T-helper 17 cell (primary cell): ENCODE measurements around the gene REXO4. TPM values are rescaled to one million over a fixed set of nuclear protein-coding genes. Genes with fewer than 3 reads are reported as not detected.
A peak's percentile ranks its signal among the peaks of the same experiment; 100 is the strongest.

Experiments
- ATAC-seq: fragments of 150-1000 bp; cut with Tn5 transposase; 2 replicates; pipeline ENCODE4 v1.10.0; 2021; ENCODE audit warnings: mild to moderate bottlenecking, moderate library complexity
- DNase-seq, 3 donors: peaks; one replicate each; pipeline versions ENCODE4 v3.0.0 to v3.0.0-alpha.2; 2020 to 2021
- H3K9me3 ChIP-seq: one replicate; pipeline ENCODE4 v1.7.0; 2013; ENCODE audit warnings: low read length, mild to moderate bottlenecking; ENCODE audit not compliant: control insufficient read depth, poor library complexity, severe bottlenecking
- H3K27ac Mint-ChIP-seq: one replicate; pipeline ENCODE4 v1.8.0; 2022; ENCODE audit warnings: mild to moderate bottlenecking, moderate library complexity, mixed read lengths
- H3K27me3 Mint-ChIP-seq: one replicate; pipeline ENCODE4 v1.8.0; 2022; ENCODE audit warnings: mixed read lengths
- H3K36me3 Mint-ChIP-seq: one replicate; pipeline ENCODE4 v1.8.0; 2022; ENCODE audit warnings: low read depth, mixed read lengths
- H3K4me1 Mint-ChIP-seq: one replicate; pipeline ENCODE4 v1.8.0; 2022; ENCODE audit warnings: mild to moderate bottlenecking, mixed read lengths
- H3K4me3 Mint-ChIP-seq: one replicate; pipeline ENCODE4 v1.8.0; 2022; ENCODE audit warnings: mild to moderate bottlenecking, moderate library complexity, mixed read lengths
- total RNA-seq, 4 donors: library from RNA in 2 of 4; stranded (reverse) in 2 of 4; gene quantifications; one replicate each; pipeline ENCODE4 v1.2.3 and lab custom pipeline; 2022 to 2026

REXO4 gene
- total RNA-seq, 2 donors from 2014 or later, result 17.0 to 23.4 TPM

- DNase-seq (no peak), ATAC-seq (no peak)
- H3K27ac Mint-ChIP-seq, result no peak overlapping the region
- H3K4me3 Mint-ChIP-seq, result no peak overlapping the region
- no peaks in the 10 kb centered on the region for H3K9me3 ChIP-seq
- H3K27me3 Mint-ChIP-seq, result peaks cover 31% of the 10 kb centered on the region
- no peaks in the 10 kb centered on the region for H3K36me3 Mint-ChIP-seq
- peaks cover 19% of the 10 kb centered on the region for H3K4me1 Mint-ChIP-seq
Observed at GRCh38 chr9:133423216-133423615, 5.4 kb upstream of the REXO4 start.

GRCh38 chr9:133421615-133422542 lies 4.1 kb upstream of the REXO4 start, which contains the start of gene ADAMTS13:
TSS of gene ADAMTS13 (plus strand) at chr9:133422367. CDS start at chr9:133422444, 77 bp downstream.
- Mint-ChIP-seq H3K4me1 (peaks cover 23% of the 10 kb centered on the region), H3K4me3 (no peak within 1 kb of the TSS), H3K27ac (peak within 1 kb of the TSS; percentile 37), H3K36me3 (no peaks in the 10 kb centered on the region), H3K27me3 (peaks cover 23% of the 10 kb centered on the region)
- no peaks in the 10 kb centered on the region for H3K9me3 ChIP-seq
- peak; percentile 29 for ATAC-seq
- DNase-seq, result no peak

- Mint-ChIP-seq H3K27me3 (peaks cover 8% of the 10 kb centered on the region), H3K36me3 (no peaks in the 10 kb centered on the region), H3K27ac (peak overlapping the region; percentile 19), H3K4me3 (no peak overlapping the region), H3K4me1 (peaks cover 28% of the 10 kb centered on the region)
- no peaks in the 10 kb centered on the region for H3K9me3 ChIP-seq
- DNase-seq (no peak), ATAC-seq (peak; percentile 35)
Observed at GRCh38 chr9:133420392-133420827, 2.6 kb upstream of the REXO4 start.

GRCh38 chr9:133419005-133419404 lies 1.2 kb upstream of the REXO4 start:
- peak overlapping the region; percentile 90 for H3K4me3 Mint-ChIP-seq
- H3K27ac Mint-ChIP-seq, result peak overlapping the region; percentile 91
- ATAC-seq (no peak), DNase-seq (no peak)
- H3K4me1 Mint-ChIP-seq, result peaks cover 35% of the 10 kb centered on the region
- no peaks in the 10 kb centered on the region for H3K9me3 ChIP-seq
- H3K36me3 Mint-ChIP-seq, result no peaks in the 10 kb centered on the region
- no peaks in the 10 kb centered on the region for H3K27me3 Mint-ChIP-seq

- ATAC-seq (no peak), DNase-seq (no peak)
- Mint-ChIP-seq H3K27me3 (no peaks in the 10 kb centered on the region), H3K36me3 (peaks cover 2% of the 10 kb centered on the region), H3K4me3 (no peak overlapping the region), H3K27ac (peak overlapping the region; percentile 79), H3K4me1 (peaks cover 30% of the 10 kb centered on the region)
- H3K9me3 ChIP-seq, result no peaks in the 10 kb centered on the region
Observed at GRCh38 chr9:133415170-133415569, 2.6 kb downstream of the REXO4 start.

- ATAC-seq (no peak), DNase-seq (no peak)
- H3K4me3 Mint-ChIP-seq, result no peak overlapping the region
- no peaks in the 10 kb centered on the region for H3K27me3 Mint-ChIP-seq
- peaks cover 12% of the 10 kb centered on the region for H3K4me1 Mint-ChIP-seq
- no peak overlapping the region for H3K27ac Mint-ChIP-seq
- H3K9me3 ChIP-seq, result no peaks in the 10 kb centered on the region
- H3K36me3 Mint-ChIP-seq, result peaks cover 7% of the 10 kb centered on the region
Observed at GRCh38 chr9:133408042-133408441, 9.8 kb downstream of the REXO4 start.

- Mint-ChIP-seq H3K27ac (peak overlapping the region; percentile 79), H3K27me3 (no peaks in the 10 kb centered on the region), H3K4me1 (peaks cover 7% of the 10 kb centered on the region), H3K36me3 (peaks cover 7% of the 10 kb centered on the region), H3K4me3 (no peak overlapping the region)
- ATAC-seq (peak; percentile 95), DNase-seq (peak; percentile 68 to 72 (median 69))
- no peaks in the 10 kb centered on the region for H3K9me3 ChIP-seq
Observed at GRCh38 chr9:133406480-133407307, 11.1 kb downstream of the REXO4 start.

- Mint-ChIP-seq H3K27me3 (no peaks in the 10 kb centered on the region), H3K4me1 (peaks cover 7% of the 10 kb centered on the region), H3K27ac (peak overlapping the region; percentile 79), H3K4me3 (no peak overlapping the region), H3K36me3 (peaks cover 7% of the 10 kb centered on the region)
- ATAC-seq (no peak), DNase-seq (no peak)
- H3K9me3 ChIP-seq, result no peaks in the 10 kb centered on the region
Observed at GRCh38 chr9:133405508-133406438, 12.0 kb downstream of the REXO4 start.

- no peak overlapping the region for H3K27ac Mint-ChIP-seq
Observed at GRCh38 chr9:133404454-133405002, 13.3 kb downstream of the REXO4 start.

GRCh38 chr9:133403766-133404453 lies 13.9 kb downstream of the REXO4 start:
- ATAC-seq (peak; percentile 49), DNase-seq (peak; percentile 35 to 59 (median 41))
- no peaks in the 10 kb centered on the region for H3K9me3 ChIP-seq
- Mint-ChIP-seq H3K27ac (no peak overlapping the region), H3K4me1 (peaks cover 7% of the 10 kb centered on the region), H3K36me3 (peaks cover 3% of the 10 kb centered on the region), H3K27me3 (no peaks in the 10 kb centered on the region), H3K4me3 (no peak overlapping the region)

More at GRCh38 chr9:133404454-133405002, 13.3 kb downstream of the REXO4 start:
- DNase-seq, result no peak
- Mint-ChIP-seq H3K4me3 (no peak overlapping the region), H3K27me3 (no peaks in the 10 kb centered on the region), H3K4me1 (peaks cover 7% of the 10 kb centered on the region), H3K36me3 (peaks cover 3% of the 10 kb centered on the region)
- H3K9me3 ChIP-seq, result no peaks in the 10 kb centered on the region
- ATAC-seq, result no peak

- Mint-ChIP-seq H3K4me3 (no peak overlapping the region), H3K36me3 (peaks cover 3% of the 10 kb centered on the region), H3K27ac (peak overlapping the region; percentile 9), H3K27me3 (no peaks in the 10 kb centered on the region), H3K4me1 (peaks cover 7% of the 10 kb centered on the region)
- no peaks in the 10 kb centered on the region for H3K9me3 ChIP-seq
- DNase-seq, result no peak
- no peak for ATAC-seq
Observed at GRCh38 chr9:133402689-133403088, 15.1 kb downstream of the REXO4 start.

- Mint-ChIP-seq H3K27ac (peak overlapping the region; percentile 9), H3K4me1 (peaks cover 6% of the 10 kb centered on the region), H3K27me3 (no peaks in the 10 kb centered on the region), H3K4me3 (no peak overlapping the region), H3K36me3 (peaks cover 3% of the 10 kb centered on the region)
- no peaks in the 10 kb centered on the region for H3K9me3 ChIP-seq
- no peak for DNase-seq
- no peak for ATAC-seq
Observed at GRCh38 chr9:133401588-133401987, 16.2 kb downstream of the REXO4 start.
